Measurements from ENCODE around the gene PCBP3.
A peak's percentile ranks its signal among the peaks of the same experiment; 100 is the strongest.
"Not testable (repeated sequence)": the region's sequence is repeated elsewhere in the genome, so short reads cannot be mapped to it uniquely, and the experiment has no call there.

The PCBP3 gene

GRCh38 chr21:45972353-45972715 lies 328.8 kb downstream of the PCBP3 start:
- H3K27me3 ChIP-seq (ENCODE audit: control insufficient read depth, insufficient read depth, low read length) = no peaks in the 10 kb centered on the region
- peak overlapping the region; percentile 54 for H3K9ac ChIP-seq (ENCODE audit: low read depth, low read length)
- peaks cover 3% of the 10 kb centered on the region for H3K4me1 ChIP-seq (ENCODE audit: control insufficient read depth, insufficient read depth, low read length)
- no peaks in the 10 kb centered on the region for H3K9me3 ChIP-seq (ENCODE audit: control insufficient read depth, insufficient read depth, low read length)
- peak overlapping the region; percentile 66 for H3K4me3 ChIP-seq (ENCODE audit: low read depth, low read length)
- H3K36me3 ChIP-seq (ENCODE audit: control insufficient read depth, insufficient read depth, low read length) = no peaks in the 10 kb centered on the region

- no peaks in the 10 kb centered on the region for H3K9me3 ChIP-seq (ENCODE audit: control insufficient read depth, insufficient read depth, low read length)
- H3K4me3 ChIP-seq (ENCODE audit: low read depth, low read length) = peak overlapping the region; percentile 66
- H3K9ac ChIP-seq (ENCODE audit: low read depth, low read length) = peak overlapping the region; percentile 76
- H3K4me1 ChIP-seq (ENCODE audit: control insufficient read depth, insufficient read depth, low read length) = peaks cover 3% of the 10 kb centered on the region
- no peaks in the 10 kb centered on the region for H3K27me3 ChIP-seq (ENCODE audit: control insufficient read depth, insufficient read depth, low read length)
- H3K36me3 ChIP-seq (ENCODE audit: control insufficient read depth, insufficient read depth, low read length) = no peaks in the 10 kb centered on the region
Observed at GRCh38 chr21:45972716-45973474, 329.4 kb downstream of the PCBP3 start.

GRCh38 chr21:45973475-45974072 lies 330.0 kb downstream of the PCBP3 start:
- Histone ChIP-seq H3K4me1 (ENCODE audit: control insufficient read depth, insufficient read depth, low read length) (peaks cover 7% of the 10 kb centered on the region), H3K27me3 (ENCODE audit: control insufficient read depth, insufficient read depth, low read length) (no peaks in the 10 kb centered on the region), H3K36me3 (ENCODE audit: control insufficient read depth, insufficient read depth, low read length) (no peaks in the 10 kb centered on the region), H3K9ac (ENCODE audit: low read depth, low read length) (peak overlapping the region; percentile 76), H3K9me3 (ENCODE audit: control insufficient read depth, insufficient read depth, low read length) (no peaks in the 10 kb centered on the region), H3K4me3 (ENCODE audit: low read depth, low read length) (peak overlapping the region; percentile 66)

GRCh38 chr21:45974073-45975019 lies 330.8 kb downstream of the PCBP3 start:
- no peaks in the 10 kb centered on the region for H3K27me3 ChIP-seq (ENCODE audit: control insufficient read depth, insufficient read depth, low read length)
- peak overlapping the region; percentile 66 for H3K4me3 ChIP-seq (ENCODE audit: low read depth, low read length)
- peaks cover 7% of the 10 kb centered on the region for H3K4me1 ChIP-seq (ENCODE audit: control insufficient read depth, insufficient read depth, low read length)
- H3K9me3 ChIP-seq (ENCODE audit: control insufficient read depth, insufficient read depth, low read length) = no peaks in the 10 kb centered on the region
- no peaks in the 10 kb centered on the region for H3K36me3 ChIP-seq (ENCODE audit: control insufficient read depth, insufficient read depth, low read length)
- H3K9ac ChIP-seq (ENCODE audit: low read depth, low read length) = peak overlapping the region; percentile 76

- peaks cover 7% of the 10 kb centered on the region for H3K4me1 ChIP-seq (ENCODE audit: control insufficient read depth, insufficient read depth, low read length)
- peaks cover under 1% of the 10 kb centered on the region for H3K27me3 ChIP-seq (ENCODE audit: control insufficient read depth, insufficient read depth, low read length)
- peak overlapping the region; percentile 66 for H3K4me3 ChIP-seq (ENCODE audit: low read depth, low read length)
- no peaks in the 10 kb centered on the region for H3K36me3 ChIP-seq (ENCODE audit: control insufficient read depth, insufficient read depth, low read length)
- H3K9ac ChIP-seq (ENCODE audit: low read depth, low read length) = peak overlapping the region; percentile 76
- no peaks in the 10 kb centered on the region for H3K9me3 ChIP-seq (ENCODE audit: control insufficient read depth, insufficient read depth, low read length)
Observed at GRCh38 chr21:45975020-45975666, 331.6 kb downstream of the PCBP3 start.

GRCh38 chr21:45975667-45976409 lies 332.3 kb downstream of the PCBP3 start:
- not testable (repeated sequence) for H3K4me1 ChIP-seq (ENCODE audit: control insufficient read depth, insufficient read depth, low read length); H3K27me3 ChIP-seq (ENCODE audit: control insufficient read depth, insufficient read depth, low read length); H3K9ac ChIP-seq (ENCODE audit: low read depth, low read length); H3K9me3 ChIP-seq (ENCODE audit: control insufficient read depth, insufficient read depth, low read length); H3K36me3 ChIP-seq (ENCODE audit: control insufficient read depth, insufficient read depth, low read length)
- H3K4me3 ChIP-seq (ENCODE audit: low read depth, low read length) = peak overlapping the region; percentile 66

GRCh38 chr21:45976701-45977311 lies 333.3 kb downstream of the PCBP3 start:
- Histone ChIP-seq H3K27me3 (ENCODE audit: control insufficient read depth, insufficient read depth, low read length) (peaks cover 10% of the 10 kb centered on the region), H3K4me3 (ENCODE audit: low read depth, low read length) (peak overlapping the region; percentile 31), H3K36me3 (ENCODE audit: control insufficient read depth, insufficient read depth, low read length) (no peaks in the 10 kb centered on the region)

GRCh38 chr21:45977396-45977795 lies 333.9 kb downstream of the PCBP3 start:
- no peak overlapping the region for H3K9ac ChIP-seq (ENCODE audit: low read depth, low read length)
- no peaks in the 10 kb centered on the region for H3K36me3 ChIP-seq (ENCODE audit: control insufficient read depth, insufficient read depth, low read length)
- no peaks in the 10 kb centered on the region for H3K9me3 ChIP-seq (ENCODE audit: control insufficient read depth, insufficient read depth, low read length)
- peak overlapping the region; percentile 46 for H3K4me3 ChIP-seq (ENCODE audit: low read depth, low read length)
- peaks cover 11% of the 10 kb centered on the region for H3K4me1 ChIP-seq (ENCODE audit: control insufficient read depth, insufficient read depth, low read length)
- peaks cover 10% of the 10 kb centered on the region for H3K27me3 ChIP-seq (ENCODE audit: control insufficient read depth, insufficient read depth, low read length)

More at GRCh38 chr21:45976701-45977311, 333.3 kb downstream of the PCBP3 start:
- no peaks in the 10 kb centered on the region for H3K9me3 ChIP-seq (ENCODE audit: control insufficient read depth, insufficient read depth, low read length)
- peaks cover 11% of the 10 kb centered on the region for H3K4me1 ChIP-seq (ENCODE audit: control insufficient read depth, insufficient read depth, low read length)
- peak overlapping the region; percentile 47 for H3K9ac ChIP-seq (ENCODE audit: low read depth, low read length)

GRCh38 chr21:45979141-45979631 lies 335.7 kb downstream of the PCBP3 start:
- Histone ChIP-seq H3K4me1 (ENCODE audit: control insufficient read depth, insufficient read depth, low read length) (peaks cover 11% of the 10 kb centered on the region), H3K9me3 (ENCODE audit: control insufficient read depth, insufficient read depth, low read length) (no peaks in the 10 kb centered on the region), H3K36me3 (ENCODE audit: control insufficient read depth, insufficient read depth, low read length) (peaks cover 5% of the 10 kb centered on the region), H3K9ac (ENCODE audit: low read depth, low read length) (no peak overlapping the region), H3K4me3 (ENCODE audit: low read depth, low read length) (no peak overlapping the region), H3K27me3 (ENCODE audit: control insufficient read depth, insufficient read depth, low read length) (peaks cover 10% of the 10 kb centered on the region)

GRCh38 chr21:45979651-45980050 lies 336.1 kb downstream of the PCBP3 start:
- Histone ChIP-seq H3K36me3 (ENCODE audit: control insufficient read depth, insufficient read depth, low read length) (peaks cover 9% of the 10 kb centered on the region), H3K4me1 (ENCODE audit: control insufficient read depth, insufficient read depth, low read length) (peaks cover 11% of the 10 kb centered on the region), H3K9me3 (ENCODE audit: control insufficient read depth, insufficient read depth, low read length) (no peaks in the 10 kb centered on the region), H3K9ac (ENCODE audit: low read depth, low read length) (no peak overlapping the region), H3K27me3 (ENCODE audit: control insufficient read depth, insufficient read depth, low read length) (peaks cover 11% of the 10 kb centered on the region), H3K4me3 (ENCODE audit: low read depth, low read length) (no peak overlapping the region)

Measured in iPS-15b (cell line).